ENCODE data around the gene ADGRA1.

Gene ADGRA1

GRCh38 chr10:133114726-133115452 is 27.2 kb downstream of the ADGRA1 start:
- DNase-seq, result no peak

DNA sequence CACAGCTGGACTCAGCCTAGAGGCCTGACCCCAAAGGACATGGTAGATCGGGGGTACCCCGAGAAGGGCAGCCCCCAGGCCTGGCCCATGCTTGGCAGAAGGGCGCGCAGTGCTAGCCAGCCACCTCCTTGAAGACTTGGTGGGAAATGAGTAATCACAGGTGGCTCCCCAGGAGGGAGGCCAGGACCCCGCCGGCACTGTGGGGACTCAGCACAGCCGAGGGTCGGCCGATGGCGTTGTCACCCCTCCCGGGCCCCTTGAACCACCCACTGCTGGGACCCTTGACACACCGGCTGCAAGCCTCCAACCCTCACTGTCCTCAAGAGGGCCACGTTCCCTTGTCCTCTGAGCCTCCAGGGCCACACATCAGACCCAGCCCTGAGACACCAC is 27.7 kb downstream of the ADGRA1 start:
- DNase-seq, result no peak

- DNase-seq, result no peak
Observed at GRCh38 chr10:133115976-133116375, 28.3 kb downstream of the ADGRA1 start.

DNA sequence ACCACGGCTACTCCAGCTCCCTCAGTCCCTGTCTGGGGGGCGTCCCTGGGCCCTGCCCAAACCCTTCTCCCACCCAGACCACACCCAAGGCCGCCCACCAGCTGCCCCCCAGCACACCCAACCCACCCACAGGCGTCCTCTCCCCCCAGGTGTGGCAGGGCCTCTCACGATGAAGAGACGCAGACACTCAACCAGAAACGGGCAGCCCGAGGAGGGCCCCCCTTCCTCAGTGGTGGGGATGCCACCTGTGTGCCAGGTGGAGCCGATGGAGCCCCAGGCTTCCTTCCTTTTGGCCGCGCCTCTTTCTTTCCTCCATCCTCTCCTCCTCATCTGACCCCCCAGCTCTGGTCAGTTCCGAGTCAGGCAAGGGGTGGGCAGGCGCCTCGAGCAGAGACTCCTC is 28.7 kb downstream of the ADGRA1 start:
- DNase-seq, result no peak

GRCh38 chr10:133117036-133117687 is 29.4 kb downstream of the ADGRA1 start:
- no peak for DNase-seq

DNA sequence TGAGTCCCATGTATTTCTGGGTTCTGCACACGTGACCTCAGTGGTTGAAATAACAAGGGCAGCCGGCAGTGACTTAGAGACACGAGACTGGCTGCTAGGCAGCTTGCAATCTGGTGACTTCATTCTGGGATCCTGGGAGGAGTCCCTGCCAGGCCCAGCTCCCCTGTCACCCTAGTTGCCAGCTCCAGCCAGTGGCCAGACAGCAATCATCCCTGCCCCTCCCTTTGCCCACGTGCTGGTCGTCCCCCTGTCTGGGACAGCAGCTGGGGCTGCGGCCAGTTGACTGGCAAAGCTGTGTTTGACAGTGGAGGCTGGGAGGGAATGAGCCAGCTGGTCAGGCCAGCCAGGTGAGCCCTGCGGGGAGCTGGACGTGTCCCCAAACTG is 30.0 kb downstream of the ADGRA1 start:
- DNase-seq, result no peak

DNA sequence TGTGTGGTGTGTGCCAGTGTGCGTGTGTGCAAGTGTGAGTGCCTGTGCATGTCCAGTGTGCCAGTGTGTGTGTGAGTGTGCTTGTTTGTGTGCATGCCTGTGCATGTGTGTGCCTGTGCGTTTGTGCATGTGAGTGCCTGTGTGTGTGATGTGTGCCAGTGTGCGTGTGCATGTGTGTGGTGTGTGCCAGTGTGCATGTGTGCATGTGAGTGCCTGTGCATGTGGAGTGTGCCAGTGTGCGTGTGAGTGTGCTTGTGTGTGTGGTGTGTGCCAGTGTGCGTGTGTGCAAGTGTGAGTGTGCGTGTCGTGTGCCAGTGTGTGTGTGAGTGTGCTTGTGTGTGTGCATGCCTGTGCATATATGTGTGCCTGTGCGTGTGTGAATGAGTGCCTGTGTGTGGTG is 33.8 kb downstream of the ADGRA1 start:
- DNase-seq, result no peak

- DNase-seq, result no peak
Observed at GRCh38 chr10:133122171-133122935, 34.6 kb downstream of the ADGRA1 start.

DNA sequence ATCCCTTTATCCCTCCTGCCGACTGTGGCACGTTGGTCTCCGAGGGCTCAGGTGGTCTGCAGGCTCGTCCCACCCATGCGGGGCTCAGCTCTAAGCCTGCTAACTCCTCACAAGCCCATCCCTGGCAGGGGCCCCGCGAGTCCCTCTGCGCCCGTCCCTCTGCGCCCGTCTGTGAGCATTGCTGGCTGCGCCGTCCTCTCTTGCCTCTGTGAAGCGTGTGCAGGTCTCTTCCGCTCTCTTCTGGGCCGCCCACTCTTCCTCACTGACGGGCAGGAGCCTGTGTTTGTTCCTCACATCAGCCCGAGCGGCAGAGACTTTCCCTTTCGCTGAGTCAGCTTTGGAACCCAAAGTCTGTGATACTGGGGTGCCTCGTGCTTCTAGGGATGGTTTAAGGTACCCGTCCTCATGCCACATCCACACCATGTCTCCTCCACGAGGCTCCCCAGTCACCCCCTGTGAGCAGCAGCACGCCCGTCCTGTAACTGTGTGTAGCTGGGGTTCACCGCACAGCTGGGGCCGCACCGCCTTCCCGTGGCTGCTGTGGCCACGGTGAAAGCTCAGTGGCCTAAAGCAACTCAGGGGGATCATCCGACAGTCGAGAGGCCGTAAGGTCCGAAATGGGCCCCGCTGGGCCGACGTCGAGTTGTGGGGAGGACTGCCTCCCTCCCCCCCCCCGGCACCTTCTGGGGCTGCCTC is 35.5 kb downstream of the ADGRA1 start:
- DNase-seq, result no peak

DNA sequence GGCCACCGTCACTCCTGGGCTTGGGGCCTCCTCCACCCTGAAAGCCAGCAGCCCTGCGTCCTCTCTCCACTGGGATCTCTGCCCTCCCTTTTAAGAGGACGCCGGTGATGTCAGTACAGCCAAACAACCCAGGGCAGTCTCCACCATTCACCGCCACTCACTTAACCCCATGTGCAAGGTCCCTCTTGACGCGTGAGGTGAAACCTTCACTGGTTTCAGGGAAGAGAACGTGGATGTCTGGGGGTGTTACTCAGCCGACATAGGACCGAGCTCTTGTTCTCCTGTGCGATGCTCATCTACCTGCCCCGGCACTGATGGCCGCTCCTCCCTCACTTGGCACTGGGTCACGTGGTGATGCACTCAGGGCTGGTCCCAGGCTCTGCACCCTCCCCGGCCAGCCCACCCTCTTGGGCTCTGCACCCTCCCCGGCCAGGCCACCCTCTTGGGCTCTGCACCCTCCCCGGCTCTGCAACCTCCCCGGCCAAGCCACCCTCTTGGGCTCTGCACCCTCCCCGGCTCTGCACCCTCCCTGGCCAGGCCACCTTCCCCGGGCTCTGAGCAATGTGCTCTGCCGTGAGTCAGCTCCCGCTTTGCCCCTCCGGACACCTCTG is 36.1 kb downstream of the ADGRA1 start:
- no peak for DNase-seq

- DNase-seq, result no peak
Observed at GRCh38 chr10:133124357-133125211, 36.9 kb downstream of the ADGRA1 start.

DNA sequence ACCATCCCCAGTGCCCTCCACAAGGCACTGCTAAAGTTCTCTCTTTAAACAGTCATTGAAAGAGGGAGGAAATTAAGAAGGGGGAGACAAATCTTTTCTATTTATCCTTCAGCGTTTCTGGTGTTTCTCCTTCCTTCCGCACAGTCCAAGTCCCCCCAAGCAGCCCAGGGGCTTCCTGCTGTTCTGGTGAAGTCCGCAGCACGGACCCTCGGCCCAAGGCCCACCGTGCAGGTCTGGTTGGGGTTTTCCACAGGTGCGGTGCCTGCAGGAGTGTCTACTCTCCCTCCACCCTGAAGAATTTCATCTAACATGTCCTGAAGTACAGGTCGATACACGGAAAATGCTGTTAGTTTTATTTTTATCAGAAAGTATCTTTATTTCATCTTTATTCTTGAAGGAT is 38.2 kb downstream of the ADGRA1 start:
- DNase-seq, result no peak

GRCh38 chr10:133126431-133127290 is 38.9 kb downstream of the ADGRA1 start:
- no peak for DNase-seq

DNA sequence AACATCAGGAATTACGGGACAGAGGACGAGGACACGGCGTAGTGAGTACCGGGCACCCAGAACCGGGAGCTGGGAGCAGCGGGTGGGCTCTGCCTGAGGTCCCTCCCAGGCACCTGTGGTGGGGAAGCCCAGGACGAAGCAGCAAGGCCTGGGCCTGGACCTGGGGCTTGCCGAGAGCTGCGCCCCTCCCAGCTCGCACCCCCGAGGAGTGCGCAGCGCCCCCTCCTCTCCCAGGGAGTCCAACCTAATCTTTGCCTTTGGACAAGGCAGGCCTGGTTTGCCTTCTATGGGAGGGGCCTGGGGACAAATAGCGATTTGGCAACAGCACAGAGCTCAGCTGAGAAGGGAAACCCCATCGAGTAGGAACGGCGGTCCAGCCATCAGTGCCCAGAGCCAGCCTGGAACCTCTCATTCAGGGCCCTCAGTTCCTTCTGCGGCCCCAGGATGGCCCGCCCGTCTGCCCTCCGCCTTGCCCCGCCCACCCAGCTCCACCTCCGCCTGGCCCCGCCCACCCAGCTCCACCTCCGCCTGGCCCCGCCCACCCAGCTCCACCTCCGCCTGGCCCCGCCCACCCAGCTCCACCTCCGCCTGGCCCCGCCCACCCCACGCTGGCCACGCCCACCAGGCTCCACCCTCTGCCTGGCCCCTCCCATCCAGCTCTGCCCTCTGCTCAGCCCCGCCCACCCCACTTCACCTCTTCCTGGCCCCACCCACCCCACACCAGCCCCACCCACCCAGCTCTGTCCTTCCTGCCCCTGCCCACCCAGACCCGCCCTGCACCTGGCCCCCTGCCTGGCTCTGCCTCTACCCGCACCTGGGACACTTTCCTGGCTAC is 39.8 kb downstream of the ADGRA1 start:
- DNase-seq, result no peak

- DNase-seq, result no peak
Observed at GRCh38 chr10:133128126-133129070, 40.7 kb downstream of the ADGRA1 start.

DNA sequence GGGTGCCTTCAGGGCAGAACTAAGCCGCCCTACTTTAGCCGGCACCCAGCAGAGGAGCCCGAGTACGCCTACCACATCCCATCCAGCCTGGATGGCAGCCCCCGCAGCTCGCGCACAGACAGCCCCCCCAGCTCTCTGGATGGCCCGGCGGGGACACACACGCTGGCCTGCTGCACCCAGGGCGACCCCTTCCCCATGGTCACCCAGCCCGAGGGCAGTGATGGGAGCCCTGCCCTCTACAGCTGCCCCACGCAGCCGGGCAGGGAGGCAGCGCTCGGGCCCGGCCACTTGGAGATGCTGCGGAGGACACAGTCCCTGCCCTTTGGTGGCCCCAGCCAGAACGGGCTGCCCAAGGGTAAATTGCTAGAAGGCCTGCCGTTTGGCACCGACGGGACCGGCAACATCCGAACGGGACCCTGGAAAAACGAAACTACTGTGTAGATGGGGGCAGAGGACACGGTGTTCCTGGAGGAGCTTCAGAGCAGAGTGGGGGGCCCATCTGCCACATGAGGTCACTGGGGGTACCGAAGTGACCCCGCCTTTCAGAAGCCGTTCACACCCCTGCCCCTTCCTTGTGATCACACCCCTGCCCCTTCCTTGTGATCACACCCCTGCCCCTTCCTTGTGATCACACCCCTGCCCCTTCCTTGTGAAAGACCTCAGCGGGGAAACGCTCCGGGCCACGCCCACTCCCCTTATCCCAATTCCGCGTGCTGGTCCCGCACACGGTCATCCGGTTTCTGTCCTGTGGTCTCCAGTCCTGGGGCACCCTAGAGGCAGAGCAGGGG is 41.5 kb downstream of the ADGRA1 start:
- no peak for DNase-seq

- no peak for DNase-seq
Observed at GRCh38 chr10:133129859-133130495, 42.3 kb downstream of the ADGRA1 start.
